A673 (cell line): ENCODE data around the gene NKIRAS2.

Experiments
- CTCF ChIP-seq: fragments of 300-800, 200-600 bp; sonication (generic); conservative IDR thresholded peaks from 2 replicates; pipeline ENCODE4 v1.5.1; 2017; ENCODE audit warnings: low read depth, mild to moderate bottlenecking, antibody characterized with exemption, low read length, moderate library complexity, mixed read lengths
- EZH2 ChIP-seq: fragments of 200-600 bp; sonication (generic); IDR thresholded peaks from 2 replicates; pipeline ENCODE4 v1.6.1; 2017; ENCODE audit warnings: borderline replicate concordance, low read depth, mild to moderate bottlenecking, mixed read lengths, antibody characterized with exemption, low read length; ENCODE audit not compliant: poor library complexity, severe bottlenecking

- no peak for TF ChIP-seq CTCF
- no peak for TF ChIP-seq EZH2
Observed at GRCh38 chr17:42023524-42024349, 3.8 kb downstream of the NKIRAS2 start.
